Activated CD4-positive, alpha-beta T cell treated with anti-CD3 and anti-CD28 coated beads, Interleukin-2, amount 50 U/mL, for 1 hour (primary cell): ENCODE results near the gene GPR39.

ENCODE experiments used
- DNase-seq: peaks from one replicate; pipeline ENCODE4 v3.0.0-alpha.2; 2020

Gene GPR39

GRCh38 chr2:132415256-132415914 lies 1.2 kb upstream of the GPR39 start:
- DNase-seq: no peak

- no peak for DNase-seq
These were observed 486 bp upstream of the GPR39 start for GRCh38 chr2:132415915-132416722.

- no peak for DNase-seq
These were observed 928 bp downstream of the GPR39 start for GRCh38 chr2:132417430-132418035.

GRCh38 chr2:132419235-132419634 lies 2.6 kb downstream of the GPR39 start:
- no peak for DNase-seq

- DNase-seq: no peak
These were observed 3.3 kb downstream of the GPR39 start for GRCh38 chr2:132419941-132420340.

- no peak for DNase-seq
These were observed 4.5 kb downstream of the GPR39 start for GRCh38 chr2:132420816-132421805.

GRCh38 chr2:132422736-132423135 lies 6.1 kb downstream of the GPR39 start:
- DNase-seq: no peak

GRCh38 chr2:132424526-132425121 lies 8.0 kb downstream of the GPR39 start:
- DNase-seq: no peak

GRCh38 chr2:132426033-132426432 lies 9.4 kb downstream of the GPR39 start:
- no peak for DNase-seq

GRCh38 chr2:132426656-132427055 lies 10.1 kb downstream of the GPR39 start:
- DNase-seq: no peak

GRCh38 chr2:132429351-132429750 lies 12.7 kb downstream of the GPR39 start:
- DNase-seq: no peak

- DNase-seq: no peak
These were observed 13.5 kb downstream of the GPR39 start for GRCh38 chr2:132429941-132430573.

- DNase-seq: no peak
These were observed 14.3 kb downstream of the GPR39 start for GRCh38 chr2:132430895-132431294.

- no peak for DNase-seq
These were observed 21.5 kb downstream of the GPR39 start for GRCh38 chr2:132437852-132438669.

- DNase-seq: no peak
These were observed 22.1 kb downstream of the GPR39 start for GRCh38 chr2:132438691-132439090.

- no peak for DNase-seq
These were observed 23.2 kb downstream of the GPR39 start for GRCh38 chr2:132439703-132440398.

- no peak for DNase-seq
These were observed 24.4 kb downstream of the GPR39 start for GRCh38 chr2:132441051-132441450.

- DNase-seq: no peak
These were observed 25.7 kb downstream of the GPR39 start for GRCh38 chr2:132442278-132442677.

- no peak for DNase-seq
These were observed 26.5 kb downstream of the GPR39 start for GRCh38 chr2:132443106-132443505.

GRCh38 chr2:132446444-132446843 lies 29.8 kb downstream of the GPR39 start:
- no peak for DNase-seq
